Panc1 (cell line): ENCODE data around the gene HOXA13. TPM values are rescaled to one million over a fixed set of nuclear protein-coding genes. Genes with fewer than 3 reads are reported as not detected.

ENCODE experiments used
- ATAC-seq: fragments of 200-7000 bp; cut with Tn5 transposase; 2 replicates; pipeline ENCODE4 v1.9.1; 2020; ENCODE audit warnings: mild to moderate bottlenecking, moderate library complexity
- BruUV-seq: library from RNA; stranded (reverse); fragments of 400-500 nt; replicated peaks from 2 replicates; lab custom pipeline; 2021; lab: Mats Ljungman, UMichigan
- CTCF ChIA-PET: fragments of 300-600 bp; sonication (Branson Sonifier 250); formaldehyde crosslinking; loops from one replicate; lab custom pipeline; 2022; ENCODE audit warnings: antibody characterized with exemption; lab: Charles Lee
- POLR2A ChIA-PET: fragments of 300-600 bp; sonication (Branson Sonifier 250); formaldehyde crosslinking; loops from one replicate; lab custom pipeline; 2022; ENCODE audit warnings: antibody characterized with exemption; lab: Charles Lee
- DNase-seq: peaks from one replicate; pipeline ENCODE4 v3.0.0-alpha.2; 2010; ENCODE audit warnings: low read depth, low spot score
- H3K27ac ChIP-seq: 2 replicates; pipeline ENCODE4 v1.5.1; 2011; ENCODE audit warnings: mild to moderate bottlenecking, low read length, inconsistent platforms
- H3K27me3 ChIP-seq: fragments of 200-500 bp; sonication (Bioruptor generic); 2 replicates; pipeline ENCODE4 v1.6.0; 2014; ENCODE audit warnings: low read length, inconsistent platforms; ENCODE audit not compliant: control insufficient read depth, insufficient read depth
- H3K36me3 ChIP-seq: fragments of 200-500 bp; sonication (Bioruptor generic); 2 replicates; pipeline ENCODE4 v1.5.1; 2014; ENCODE audit warnings: inconsistent platforms, mild to moderate bottlenecking, low read length, moderate library complexity; ENCODE audit not compliant: control insufficient read depth, insufficient read depth
- H3K4me1 ChIP-seq: 2 replicates; pipeline ENCODE4 v1.5.1; 2011; ENCODE audit warnings: inconsistent platforms, mild to moderate bottlenecking, low read length, moderate library complexity; ENCODE audit not compliant: control insufficient read depth, insufficient read depth
- H3K4me3 ChIP-seq, 2 experiments: 2 replicates each; pipeline ENCODE4 v1.5.1; 2011 to 2012; ENCODE audit warnings: low read depth in 2 of 2, low read length in 2 of 2, mild to moderate bottlenecking in 2 of 2, inconsistent platforms in 1 of 2, moderate library complexity in 1 of 2
- H3K9me3 ChIP-seq: fragments of 200-500 bp; sonication (Bioruptor generic); 2 replicates; pipeline ENCODE4 v1.5.1; 2014; ENCODE audit warnings: low read depth, mild to moderate bottlenecking, inconsistent platforms, low read length, moderate library complexity; ENCODE audit not compliant: control insufficient read depth, insufficient read depth
- POLR2AphosphoS5 ChIP-seq: IDR thresholded peaks from 2 replicates; pipeline ENCODE4 v1.6.1; 2012; ENCODE audit warnings: mild to moderate bottlenecking, low read depth, low read length, moderate library complexity
- SIN3A ChIP-seq: IDR thresholded peaks from 2 replicates; pipeline ENCODE4 v1.6.1; 2012; ENCODE audit warnings: low read depth, mild to moderate bottlenecking, low read length, moderate library complexity, borderline replicate concordance; ENCODE audit not compliant: insufficient read depth
- TCF7L2 ChIP-seq: IDR thresholded peaks from 2 replicates; pipeline ENCODE4 v1.6.1; 2011; ENCODE audit warnings: mild to moderate bottlenecking, low read depth, low read length, inconsistent platforms
- in situ Hi-C: cut with HindIII; loops from 2 replicates; pipeline ENCODE4 v1.10.0; 2016; ENCODE audit warnings: low sequenced_read_pairs, low pct_unique_long_range_greater_than_20kb
- intact Hi-C: fragments of 100-400 bp; cut with micrococcal nuclease; formaldehyde crosslinking; loops from one replicate; pipeline ENCODE4 v1.10.0; 2022; ENCODE audit not compliant: unreplicated experiment
- total RNA-seq: library from RNA; stranded (reverse); gene quantifications from one replicate; pipeline ENCODE4 v1.2.1, GENCODE V29; 2021; ENCODE audit not compliant: unreplicated experiment
- TF ChIP-seq, protein P1 (sequence below): fragments of 450-650 bp; IDR thresholded peaks from 2 replicates; pipeline ENCODE4 v1.5.1; 2017; ENCODE audit warnings: mild to moderate bottlenecking
- TF ChIP-seq, protein P2 (sequence below), 2 experiments: IDR thresholded peaks; 2 replicates each; pipeline ENCODE4 v1.6.1; 2011 to 2012; ENCODE audit warnings: low read depth in 2 of 2, control low read depth in 1 of 2, low read length in 1 of 2, mild to moderate bottlenecking in 1 of 2, moderate library complexity in 1 of 2; ENCODE audit not compliant: insufficient read depth in 1 of 2

The HOXA13 gene
- total RNA-seq, 1 experiment from 2014 or later: 1.2 TPM

DNA sequence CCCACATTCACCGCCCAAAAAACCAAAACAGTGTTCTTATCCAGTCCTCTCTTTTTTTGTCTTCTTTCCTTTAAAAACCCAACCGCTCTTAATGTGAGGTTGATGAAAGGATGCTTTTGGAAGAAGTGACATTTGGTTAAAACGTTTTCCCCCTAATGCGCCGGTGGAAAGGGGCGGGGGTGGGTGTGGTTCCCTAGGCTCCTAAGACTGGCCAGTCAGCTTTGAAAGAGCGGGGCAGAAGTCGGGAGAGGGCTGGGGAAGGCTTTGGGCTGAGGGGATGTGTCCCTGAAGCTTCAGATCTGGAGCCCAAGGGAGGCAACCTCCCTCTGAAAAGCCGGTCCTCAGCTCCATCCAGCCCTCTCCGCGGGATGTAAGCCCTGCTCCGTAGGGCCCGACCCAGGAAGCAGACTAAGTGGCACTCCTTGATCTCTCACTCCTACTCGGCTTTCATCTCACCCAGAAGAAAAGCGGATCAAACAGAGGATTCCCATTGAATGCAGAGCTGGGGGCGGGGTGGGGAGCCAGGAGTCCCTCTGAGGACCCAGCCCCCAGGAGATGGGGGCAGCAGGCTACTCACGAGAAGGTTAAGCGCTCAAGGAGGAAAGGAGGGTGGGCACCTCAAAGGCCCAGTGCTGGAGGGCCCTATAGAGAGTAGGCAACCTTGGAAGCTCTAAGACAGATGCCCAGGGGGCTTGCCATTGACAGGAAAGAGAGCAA lies 40.3 kb upstream of the HOXA13 start:
- Histone ChIP-seq H3K27me3 (peaks cover 25% of the 10 kb centered on the region), H3K36me3 (no peaks in the 10 kb centered on the region), H3K27ac (no peak overlapping the region), H3K4me3 (no peak overlapping the region), H3K9me3 (no peaks in the 10 kb centered on the region), H3K4me1 (peaks cover 3% of the 10 kb centered on the region; the same call in 1 of the 2 replicates)
- DNase-seq (no peak), ATAC-seq (no peak)
- intact Hi-C loops (no loop called here), in situ Hi-C loops (no loop called here)
- ChIA-PET CTCF (no interaction called here), POLR2A (no interaction called here)
- BruUV-seq: no TSS peak
- TF ChIP-seq, protein P1, sequence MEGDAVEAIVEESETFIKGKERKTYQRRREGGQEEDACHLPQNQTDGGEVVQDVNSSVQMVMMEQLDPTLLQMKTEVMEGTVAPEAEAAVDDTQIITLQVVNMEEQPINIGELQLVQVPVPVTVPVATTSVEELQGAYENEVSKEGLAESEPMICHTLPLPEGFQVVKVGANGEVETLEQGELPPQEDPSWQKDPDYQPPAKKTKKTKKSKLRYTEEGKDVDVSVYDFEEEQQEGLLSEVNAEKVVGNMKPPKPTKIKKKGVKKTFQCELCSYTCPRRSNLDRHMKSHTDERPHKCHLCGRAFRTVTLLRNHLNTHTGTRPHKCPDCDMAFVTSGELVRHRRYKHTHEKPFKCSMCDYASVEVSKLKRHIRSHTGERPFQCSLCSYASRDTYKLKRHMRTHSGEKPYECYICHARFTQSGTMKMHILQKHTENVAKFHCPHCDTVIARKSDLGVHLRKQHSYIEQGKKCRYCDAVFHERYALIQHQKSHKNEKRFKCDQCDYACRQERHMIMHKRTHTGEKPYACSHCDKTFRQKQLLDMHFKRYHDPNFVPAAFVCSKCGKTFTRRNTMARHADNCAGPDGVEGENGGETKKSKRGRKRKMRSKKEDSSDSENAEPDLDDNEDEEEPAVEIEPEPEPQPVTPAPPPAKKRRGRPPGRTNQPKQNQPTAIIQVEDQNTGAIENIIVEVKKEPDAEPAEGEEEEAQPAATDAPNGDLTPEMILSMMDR: no peak
- TF ChIP-seq POLR2AphosphoS5: no peak
- no peak for TF ChIP-seq SIN3A

DNA sequence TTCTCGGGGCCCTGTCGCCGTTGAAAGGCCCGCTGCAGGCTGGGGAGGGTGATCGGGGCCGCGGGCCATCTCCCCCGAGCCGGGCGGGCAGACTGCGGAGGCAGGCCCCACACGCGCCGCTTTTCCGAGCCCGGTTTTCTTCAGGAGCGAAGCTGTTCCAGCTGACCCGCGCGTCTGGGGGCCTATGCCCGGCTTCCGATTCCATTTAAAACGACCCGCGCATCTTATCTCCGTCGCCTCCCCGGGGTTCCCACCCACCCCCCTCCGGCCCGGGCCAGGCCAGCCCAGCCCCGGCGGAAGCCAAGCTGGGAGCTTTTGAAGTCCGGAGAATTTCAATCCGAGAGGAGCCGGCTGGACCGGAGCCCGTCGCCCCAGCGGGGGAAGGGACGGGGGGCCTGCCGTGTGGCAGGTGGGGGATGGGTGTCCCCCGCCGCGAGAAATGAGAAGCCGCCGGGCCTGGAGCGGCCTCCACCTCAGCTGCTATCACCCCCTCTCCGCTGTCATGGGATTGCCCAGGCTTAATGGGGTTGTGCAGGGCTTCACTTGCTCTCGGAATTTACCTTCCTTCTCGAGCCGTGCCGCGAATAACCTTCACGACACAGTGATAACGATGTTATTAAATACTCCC lies 39.6 kb upstream of the HOXA13 start:
- ATAC-seq: no peak
- BruUV-seq: no TSS peak
- no peak overlapping the region for H3K27ac ChIP-seq
- no peak overlapping the region for H3K4me3 ChIP-seq
- no peaks in the 10 kb centered on the region for H3K36me3 ChIP-seq
- TF ChIP-seq POLR2AphosphoS5: no peak
- TF ChIP-seq, protein P1: no peak
- TF ChIP-seq SIN3A: no peak
- TF ChIP-seq, protein P2, sequence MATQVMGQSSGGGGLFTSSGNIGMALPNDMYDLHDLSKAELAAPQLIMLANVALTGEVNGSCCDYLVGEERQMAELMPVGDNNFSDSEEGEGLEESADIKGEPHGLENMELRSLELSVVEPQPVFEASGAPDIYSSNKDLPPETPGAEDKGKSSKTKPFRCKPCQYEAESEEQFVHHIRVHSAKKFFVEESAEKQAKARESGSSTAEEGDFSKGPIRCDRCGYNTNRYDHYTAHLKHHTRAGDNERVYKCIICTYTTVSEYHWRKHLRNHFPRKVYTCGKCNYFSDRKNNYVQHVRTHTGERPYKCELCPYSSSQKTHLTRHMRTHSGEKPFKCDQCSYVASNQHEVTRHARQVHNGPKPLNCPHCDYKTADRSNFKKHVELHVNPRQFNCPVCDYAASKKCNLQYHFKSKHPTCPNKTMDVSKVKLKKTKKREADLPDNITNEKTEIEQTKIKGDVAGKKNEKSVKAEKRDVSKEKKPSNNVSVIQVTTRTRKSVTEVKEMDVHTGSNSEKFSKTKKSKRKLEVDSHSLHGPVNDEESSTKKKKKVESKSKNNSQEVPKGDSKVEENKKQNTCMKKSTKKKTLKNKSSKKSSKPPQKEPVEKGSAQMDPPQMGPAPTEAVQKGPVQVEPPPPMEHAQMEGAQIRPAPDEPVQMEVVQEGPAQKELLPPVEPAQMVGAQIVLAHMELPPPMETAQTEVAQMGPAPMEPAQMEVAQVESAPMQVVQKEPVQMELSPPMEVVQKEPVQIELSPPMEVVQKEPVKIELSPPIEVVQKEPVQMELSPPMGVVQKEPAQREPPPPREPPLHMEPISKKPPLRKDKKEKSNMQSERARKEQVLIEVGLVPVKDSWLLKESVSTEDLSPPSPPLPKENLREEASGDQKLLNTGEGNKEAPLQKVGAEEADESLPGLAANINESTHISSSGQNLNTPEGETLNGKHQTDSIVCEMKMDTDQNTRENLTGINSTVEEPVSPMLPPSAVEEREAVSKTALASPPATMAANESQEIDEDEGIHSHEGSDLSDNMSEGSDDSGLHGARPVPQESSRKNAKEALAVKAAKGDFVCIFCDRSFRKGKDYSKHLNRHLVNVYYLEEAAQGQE (IDR thresholded peaks at IDR 0.05; ENCODE audit: insufficient read depth in 1 of 2, low read depth in 2 of 2, low read length in 1 of 2): no peak
- no peak for TF ChIP-seq TCF7L2
- no peak for DNase-seq
- ChIA-PET POLR2A (no interaction called here), CTCF (no interaction called here)
- in situ Hi-C loops: no loop called here
- peaks cover 7% of the 10 kb centered on the region; the same call in 1 of the 2 replicates for H3K4me1 ChIP-seq
- H3K9me3 ChIP-seq: no peaks in the 10 kb centered on the region
- H3K27me3 ChIP-seq: peaks cover 22% of the 10 kb centered on the region
- intact Hi-C loops: no loop called here
